Measurements from ENCODE around the gene SFTPD. TPM values are rescaled to one million over a fixed set of nuclear protein-coding genes. Genes with fewer than 3 reads are reported as not detected.
A peak's percentile ranks its signal among the peaks of the same experiment; 100 is the strongest.

SFTPD gene
- total RNA-seq, 1 experiment from 2014 or later = 0.24 TPM

DNA sequence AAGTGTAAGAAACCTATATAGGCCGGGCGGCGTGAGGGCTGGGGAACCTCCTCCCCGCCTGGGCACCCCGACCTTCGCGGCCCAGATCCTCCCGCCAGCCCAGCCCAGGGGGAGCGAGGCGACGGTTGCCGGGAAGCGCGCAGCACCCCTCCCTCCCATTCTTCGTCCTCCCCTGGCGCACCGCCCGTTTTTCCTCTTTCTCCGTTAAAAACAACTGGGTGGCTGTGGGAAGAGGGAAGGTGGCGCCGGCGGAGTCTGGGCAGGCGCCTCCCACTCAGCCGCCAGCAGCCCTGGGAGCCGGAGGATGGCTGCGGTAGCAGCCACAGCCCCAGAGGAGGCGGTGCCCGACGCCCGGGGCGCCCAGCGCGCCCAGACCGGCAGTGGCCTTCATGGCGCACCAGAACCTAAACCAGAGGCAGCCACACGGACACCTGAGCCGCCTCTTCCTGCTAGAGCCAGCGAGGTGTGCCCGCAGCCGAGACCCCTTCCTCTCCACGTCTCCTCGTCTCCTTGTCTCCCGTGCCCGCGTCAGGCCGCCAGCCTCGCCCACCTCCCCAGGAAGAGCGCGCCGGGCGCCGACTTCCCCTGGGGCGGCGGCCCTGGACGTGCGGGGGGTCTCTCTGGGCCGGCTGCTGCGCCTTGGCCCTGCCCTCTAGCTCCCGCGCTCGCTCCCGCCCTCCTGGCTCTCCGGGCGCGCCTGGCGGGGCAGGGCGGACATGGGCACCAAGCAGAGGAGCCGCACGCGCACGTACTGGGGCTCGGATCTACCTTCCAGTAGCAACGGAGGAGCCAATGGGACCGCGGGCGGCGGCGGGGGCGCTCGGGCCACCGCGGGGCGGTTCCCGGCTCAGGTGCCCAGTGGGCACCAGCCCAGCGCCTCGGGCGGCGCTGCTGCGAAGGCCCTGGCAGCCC, 32.8 kb upstream of the SFTPD start:
- Mint-ChIP-seq H3K9me3 (peaks cover 0 to 2% of the 10 kb centered on the region in 2 experiments; a peak in 3 of 5 replicates), H3K27me3 (ENCODE audit: low read depth) (peaks cover 67% of the 10 kb centered on the region), H3K36me3 (ENCODE audit: insufficient read depth in 1 of 3, low read depth in 3 of 3) (peaks cover 0 to 3% (median 2%) of the 10 kb centered on the region in 3 experiments; a peak in 3 of 7 replicates), H3K4me3 (peak overlapping the region; percentile 76 to 82), H3K4me1 (peaks cover 22 to 24% of the 10 kb centered on the region in 2 experiments), H3K27ac (no peak overlapping the region)
- Histone ChIP-seq H3K9ac (ENCODE audit: extremely low read depth, insufficient read length, low read length) (no peak overlapping the region), H3K4me1 (ENCODE audit: insufficient read depth, low read length) (peaks cover 2% of the 10 kb centered on the region; the same call in 1 of the 2 replicates), H3T11ph (ENCODE audit: low read length) (no peak overlapping the region), H4K20me1 (ENCODE audit: control insufficient read depth, insufficient read depth, insufficient read length) (no peaks in the 10 kb centered on the region), H3K23me2 (ENCODE audit: insufficient read length, low read depth, low read length, poor library complexity, severe bottlenecking) (peaks cover 6% of the 10 kb centered on the region), H3K79me2 (ENCODE audit: insufficient read depth, low read length) (no peaks in the 10 kb centered on the region), H3K27me3 (ENCODE audit: insufficient read depth, low read length) (peaks cover 2% of the 10 kb centered on the region; the same call in 1 of the 2 replicates), H3K14ac (ENCODE audit: insufficient read depth, low read length) (peak overlapping the region; percentile 81), H3K27ac (ENCODE audit: insufficient read length, low read depth, low read length) (no peak overlapping the region), H3K4ac (ENCODE audit: low read depth, low read length) (no peak overlapping the region), H2BK12ac (ENCODE audit: insufficient read length, low read depth, low read length) (no peak overlapping the region), H2BK15ac (ENCODE audit: low read depth, low read length) (no peak overlapping the region), H3K9me3 (ENCODE audit: control insufficient read depth, low read depth, low read length) (no peaks in the 10 kb centered on the region), H2BK120ac (ENCODE audit: low read depth, low read length, poor library complexity, severe bottlenecking) (no peak overlapping the region), H4K5ac (ENCODE audit: insufficient read length, low read depth, low read length) (no peak overlapping the region), H4K8ac (replicated peaks; ENCODE audit: insufficient read length, low read depth, low read length) (no peak overlapping the region), H3K23ac (ENCODE audit: insufficient read length, low read depth, low read length) (no peak overlapping the region), H3K18ac (ENCODE audit: insufficient read length, low read depth, low read length) (peak overlapping the region; percentile 41), H2AK5ac (ENCODE audit: insufficient read length, low read length) (no peak overlapping the region), H2AFZ (ENCODE audit: low read length) (no peak overlapping the region), H4K91ac (ENCODE audit: insufficient read length, low read depth, low read length) (no peak overlapping the region), H3K79me1 (ENCODE audit: insufficient read depth, low read depth, low read length, poor library complexity, severe bottlenecking) (no peaks in the 10 kb centered on the region), H2BK20ac (ENCODE audit: low read depth, low read length, poor library complexity, severe bottlenecking) (no peak overlapping the region), H3K4me2 (ENCODE audit: insufficient read depth, insufficient read length, low read length) (peak overlapping the region; percentile 20), H3K56ac (ENCODE audit: insufficient read length, low read depth, low read length) (no peak overlapping the region), H2BK5ac (ENCODE audit: insufficient read length, low read length) (no peak overlapping the region)
- DNase-seq = peak; percentile 80
- WGBS (ENCODE audit: extremely low coverage, insufficient read length, low lambda C conversion rate) = no CpG with 5 or more reads among the region's 89 CpGs
- peak; percentile 14; the same call in 1 of the 3 replicates for TF ChIP-seq CTCF (conservative IDR thresholded peaks at IDR 0.05)
